DND-41 (cell line): ENCODE results near the gene TRIM2.

ENCODE experiments used
- ATAC-seq: fragments of 200-7000 bp; cut with Tn5 transposase; 3 replicates; pipeline ENCODE4 v1.9.1; 2021; ENCODE audit warnings: low read depth; ENCODE audit not compliant: insufficient read depth
- DNase-seq: peaks from one replicate; pipeline ENCODE4 v3.0.0-alpha.2; 2020
- H2AFZ ChIP-seq: 2 replicates; pipeline ENCODE4 v1.6.0; 2012; ENCODE audit warnings: low read depth, low read length
- H3K27ac ChIP-seq: 2 replicates; pipeline ENCODE4 v1.5.1; 2012; ENCODE audit warnings: low read length, inconsistent platforms
- H3K27me3 ChIP-seq: fragments of 200-600 bp; sonication (generic); 2 replicates; pipeline ENCODE4 v1.6.0; 2012; ENCODE audit warnings: low read length, mild to moderate bottlenecking, inconsistent platforms; ENCODE audit not compliant: insufficient read depth, poor library complexity
- H3K36me3 ChIP-seq: 2 replicates; pipeline ENCODE4 v1.5.1; 2012; ENCODE audit warnings: low read length, inconsistent platforms; ENCODE audit not compliant: insufficient read depth
- H3K4me1 ChIP-seq: 2 replicates; pipeline ENCODE4 v1.5.1; 2012; ENCODE audit warnings: mild to moderate bottlenecking, low read length; ENCODE audit not compliant: insufficient read depth
- H3K4me2 ChIP-seq: 2 replicates; pipeline ENCODE4 v1.6.0; 2012; ENCODE audit warnings: mild to moderate bottlenecking, moderate library complexity, low read length, inconsistent platforms; ENCODE audit not compliant: insufficient read depth
- H3K4me3 ChIP-seq, 2 experiments: fragments of 200-600 bp in 1 of 2; shearing (Covaris generic) in 1 of 2; 2 replicates each; pipeline ENCODE4 v1.5.1; 2012 to 2016; ENCODE audit warnings: inconsistent platforms in 2 of 2, low read length in 2 of 2, mild to moderate bottlenecking in 2 of 2, low read depth in 1 of 2, moderate library complexity in 1 of 2
- H3K79me2 ChIP-seq: 2 replicates; pipeline ENCODE4 v1.6.0; 2012; ENCODE audit warnings: low read length, inconsistent platforms; ENCODE audit not compliant: insufficient read depth
- H3K9ac ChIP-seq: 2 replicates; pipeline ENCODE4 v1.6.0; 2012; ENCODE audit warnings: low read depth, mild to moderate bottlenecking, inconsistent platforms, low read length, moderate library complexity
- H3K9me3 ChIP-seq: 2 replicates; pipeline ENCODE4 v1.5.1; 2012; ENCODE audit warnings: low read length, moderate library complexity, mild to moderate bottlenecking, inconsistent platforms; ENCODE audit not compliant: insufficient read depth, severe bottlenecking
- H4K20me1 ChIP-seq: 2 replicates; pipeline ENCODE4 v1.6.0; 2012; ENCODE audit warnings: low read length; ENCODE audit not compliant: insufficient read depth
- CTCF ChIP-seq: IDR thresholded peaks from 2 replicates; pipeline ENCODE4 v1.5.1; 2012; ENCODE audit warnings: borderline replicate concordance, low read length, moderate library complexity, mild to moderate bottlenecking; ENCODE audit not compliant: poor library complexity, severe bottlenecking; ENCODE audit errors: extremely low read depth
- EZH2 ChIP-seq: IDR thresholded peaks from 3 replicates; pipeline ENCODE4 v1.6.1; 2012; ENCODE audit warnings: borderline replicate concordance, low read depth, mild to moderate bottlenecking, moderate library complexity, low read length, inconsistent platforms; ENCODE audit not compliant: severe bottlenecking

The TRIM2 gene

GRCh38 chr4:153290134-153290533, 85.9 kb downstream of the TRIM2 start:
- no peak for ATAC-seq
- H3K36me3 ChIP-seq: 0 out of 2 replicates have a peak, but pooled peaks cover 6% of the 10 kb centered on the region
- TF ChIP-seq EZH2 (no peak), CTCF (no peak)

GRCh38 chr4:153291562-153291961, 87.3 kb downstream of the TRIM2 start:
- no peaks in the 10 kb centered on the region for H3K4me1 ChIP-seq
- H3K9me3 ChIP-seq: no peaks in the 10 kb centered on the region
- no peak for DNase-seq
- TF ChIP-seq EZH2: no peak
- no peak for TF ChIP-seq CTCF
- H3K36me3 ChIP-seq: 0 out of 2 replicates have a peak, but pooled peaks cover 9% of the 10 kb centered on the region
- no peak overlapping the region for H2AFZ ChIP-seq
- no peaks in the 10 kb centered on the region for H4K20me1 ChIP-seq
- no peak overlapping the region for H3K4me2 ChIP-seq
- no peak overlapping the region for H3K27ac ChIP-seq
- no peak for ATAC-seq
- H3K27me3 ChIP-seq: no peaks in the 10 kb centered on the region
- H3K79me2 ChIP-seq: no peaks in the 10 kb centered on the region
- no peak overlapping the region for H3K9ac ChIP-seq
- no peak overlapping the region for H3K4me3 ChIP-seq

More at GRCh38 chr4:153290134-153290533, 85.9 kb downstream of the TRIM2 start:
- Histone ChIP-seq H4K20me1 (no peaks in the 10 kb centered on the region), H3K9me3 (no peaks in the 10 kb centered on the region), H3K4me3 (no peak overlapping the region), H3K4me2 (no peak overlapping the region), H3K27me3 (no peaks in the 10 kb centered on the region), H3K27ac (no peak overlapping the region), H2AFZ (no peak overlapping the region), H3K79me2 (no peaks in the 10 kb centered on the region), H3K9ac (no peak overlapping the region), H3K4me1 (no peaks in the 10 kb centered on the region)
- no peak for DNase-seq

- Histone ChIP-seq H3K27ac (no peak overlapping the region), H3K79me2 (no peaks in the 10 kb centered on the region), H3K36me3 (0 out of 2 replicates have a peak, but pooled peaks cover 9% of the 10 kb centered on the region), H3K4me2 (no peak overlapping the region), H3K4me3 (no peak overlapping the region), H3K4me1 (no peaks in the 10 kb centered on the region), H4K20me1 (no peaks in the 10 kb centered on the region), H3K27me3 (no peaks in the 10 kb centered on the region), H3K9ac (no peak overlapping the region), H3K9me3 (no peaks in the 10 kb centered on the region), H2AFZ (no peak overlapping the region)
- ATAC-seq (no peak), DNase-seq (no peak)
- TF ChIP-seq EZH2 (no peak), CTCF (no peak)
Observed at GRCh38 chr4:153292897-153293741, 88.9 kb downstream of the TRIM2 start.
